NB4 (cell line): ENCODE measurements around the gene BRSK1.

Experiments used
- CTCF ChIP-seq: IDR thresholded peaks from one replicate; pipeline ENCODE4 v1.5.1; 2012; ENCODE audit warnings: low read depth, low read length
- MYC ChIP-seq: IDR thresholded peaks from 2 replicates; pipeline ENCODE4 v1.6.1; 2011; ENCODE audit warnings: low read depth, low read length
- POLR2A ChIP-seq: IDR thresholded peaks from 2 replicates; pipeline ENCODE4 v1.6.1; 2011; ENCODE audit warnings: mild to moderate bottlenecking; ENCODE audit not compliant: insufficient read length; ENCODE audit errors: extremely low read depth
- TF ChIP-seq, protein P1 (sequence below): IDR thresholded peaks from 2 replicates; pipeline ENCODE4 v1.6.1; 2011; ENCODE audit warnings: low read depth, low read length

- TF ChIP-seq CTCF (no peak), POLR2A (no peak), MYC (no peak)
- TF ChIP-seq, protein P1, sequence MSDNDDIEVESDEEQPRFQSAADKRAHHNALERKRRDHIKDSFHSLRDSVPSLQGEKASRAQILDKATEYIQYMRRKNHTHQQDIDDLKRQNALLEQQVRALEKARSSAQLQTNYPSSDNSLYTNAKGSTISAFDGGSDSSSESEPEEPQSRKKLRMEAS = no peak
Measured at GRCh38 chr19:55244004-55244680, 39.7 kb upstream of the BRSK1 start.
